Erythroblast (primary cell): Measurements from ENCODE around the gene LYSMD3.

Source experiments
- GATA1 ChIP-seq: IDR thresholded peaks from 2 replicates; pipeline ENCODE4 v1.6.1; 2011; ENCODE audit warnings: low read depth, mild to moderate bottlenecking, control low read depth, low read length, moderate library complexity
- POLR2A ChIP-seq: IDR thresholded peaks from 2 replicates; pipeline ENCODE4 v1.6.1; 2011; ENCODE audit warnings: mild to moderate bottlenecking, low read length

DNA sequence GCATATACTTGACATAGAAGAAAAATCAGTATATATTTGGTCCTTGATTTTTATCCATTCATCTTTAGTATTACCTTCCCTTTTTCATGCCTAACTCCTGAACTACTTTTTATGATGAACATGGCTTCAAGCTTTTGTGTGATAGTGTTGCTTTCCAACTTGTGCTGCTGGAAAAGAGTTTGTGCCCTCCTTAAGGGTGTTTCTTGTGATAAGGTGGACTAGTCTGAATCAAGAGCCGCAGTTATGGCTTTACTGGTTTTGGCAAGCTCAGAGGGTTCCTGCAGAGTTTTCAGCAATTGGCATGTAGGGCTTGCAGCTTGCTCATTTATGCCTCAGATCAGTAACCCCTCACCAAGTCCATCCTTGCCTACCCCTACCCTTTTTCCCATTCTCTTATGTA, 34.2 kb downstream of the LYSMD3 start:
- TF ChIP-seq POLR2A (no peak), GATA1 (no peak)
